ENCODE data around the gene ASTN2. TPM values are rescaled to one million over a fixed set of nuclear protein-coding genes. Genes with fewer than 3 reads are reported as not detected.

The ASTN2 gene
- total and polyA plus RNA-seq, 2 experiments from 2014 or later: 5.8 to 7.5 TPM

GRCh38 chr9:117156771-117157535 is 257.9 kb downstream of the ASTN2 start:
- DNase-seq: no peak
- Histone ChIP-seq H3K4me2 (ENCODE audit: unreplicated experiment) (no peak overlapping the region), H3K4me3 (no peak overlapping the region), H3K9me3 (ENCODE audit: low read depth) (no peaks in the 10 kb centered on the region), H4K20me1 (ENCODE audit: insufficient read depth) (no peaks in the 10 kb centered on the region), H3K27ac (no peak overlapping the region), H3K79me2 (ENCODE audit: insufficient read depth) (no peaks in the 10 kb centered on the region), H3F3A (ENCODE audit: insufficient read depth) (no peaks in the 10 kb centered on the region), H3K36me3 (ENCODE audit: low read depth) (no peaks in the 10 kb centered on the region), H3K27me3 (replicated peaks; ENCODE audit: insufficient read depth) (no peaks in the 10 kb centered on the region), H3K4me1 (ENCODE audit: insufficient read depth) (no peaks in the 10 kb centered on the region), H2AFZ (no peak overlapping the region), H3K9ac (no peak overlapping the region), H3K9me2 (ENCODE audit: insufficient read depth) (no peaks in the 10 kb centered on the region)
- TF ChIP-seq EZH2 (IDR thresholded peaks at IDR 0.05; ENCODE audit: insufficient read depth, poor library complexity, severe bottlenecking) (no peak), EZH2phosphoT487 (IDR thresholded peaks at IDR 0.05; ENCODE audit: insufficient read depth, low read depth) (no peak)
- 70 to 75% methylated on average over 2 of the region's 2 CpGs for WGBS, 2 experiments (ENCODE audit: low coverage in 1 of 2, low lambda C conversion rate in 2 of 2, missing lambda C conversion rate in 2 of 2)
- in situ Hi-C loops (cut with MboI): no loop called here

- in situ Hi-C loops (cut with MboI): no loop called here
- Histone ChIP-seq H3K9me3 (ENCODE audit: low read depth) (no peaks in the 10 kb centered on the region), H3K36me3 (ENCODE audit: low read depth) (no peaks in the 10 kb centered on the region), H2AFZ (no peak overlapping the region), H3K79me2 (ENCODE audit: insufficient read depth) (no peaks in the 10 kb centered on the region), H3K4me1 (ENCODE audit: insufficient read depth) (no peaks in the 10 kb centered on the region), H3K27ac (no peak overlapping the region), H3K9ac (no peak overlapping the region), H3K9me2 (ENCODE audit: insufficient read depth) (no peaks in the 10 kb centered on the region), H3K4me3 (no peak overlapping the region), H3F3A (ENCODE audit: insufficient read depth) (no peaks in the 10 kb centered on the region), H3K27me3 (replicated peaks; ENCODE audit: insufficient read depth) (no peaks in the 10 kb centered on the region), H4K20me1 (ENCODE audit: insufficient read depth) (no peaks in the 10 kb centered on the region), H3K4me2 (ENCODE audit: unreplicated experiment) (no peak overlapping the region)
- no peak for TF ChIP-seq EZH2 (IDR thresholded peaks at IDR 0.05; ENCODE audit: insufficient read depth, poor library complexity, severe bottlenecking)
- TF ChIP-seq EZH2phosphoT487 (IDR thresholded peaks at IDR 0.05; ENCODE audit: insufficient read depth, low read depth): no peak
- DNase-seq: no peak
- 13 to 19% methylated on average over 2 of the region's 2 CpGs for WGBS, 2 experiments (ENCODE audit: low coverage in 1 of 2, low lambda C conversion rate in 2 of 2, missing lambda C conversion rate in 2 of 2)
These were observed 258.6 kb downstream of the ASTN2 start for GRCh38 chr9:117156144-117156688.

- Histone ChIP-seq H3K9me3 (ENCODE audit: low read depth) (no peaks in the 10 kb centered on the region), H3K36me3 (ENCODE audit: low read depth) (no peaks in the 10 kb centered on the region), H2AFZ (no peak overlapping the region), H3K9me2 (ENCODE audit: insufficient read depth) (no peaks in the 10 kb centered on the region), H3F3A (ENCODE audit: insufficient read depth) (no peaks in the 10 kb centered on the region), H3K27ac (no peak overlapping the region), H3K4me3 (no peak overlapping the region), H3K27me3 (replicated peaks; ENCODE audit: insufficient read depth) (no peaks in the 10 kb centered on the region), H3K4me1 (ENCODE audit: insufficient read depth) (no peaks in the 10 kb centered on the region), H3K9ac (no peak overlapping the region), H3K4me2 (ENCODE audit: unreplicated experiment) (no peak overlapping the region), H4K20me1 (ENCODE audit: insufficient read depth) (no peaks in the 10 kb centered on the region), H3K79me2 (ENCODE audit: insufficient read depth) (no peaks in the 10 kb centered on the region)
- TF ChIP-seq EZH2 (IDR thresholded peaks at IDR 0.05; ENCODE audit: insufficient read depth, poor library complexity, severe bottlenecking) (no peak), EZH2phosphoT487 (IDR thresholded peaks at IDR 0.05; ENCODE audit: insufficient read depth, low read depth) (no peak)
- in situ Hi-C loops (cut with MboI): no loop called here
- peak; percentile 42 for DNase-seq
- WGBS, 2 experiments (ENCODE audit: low coverage in 1 of 2, low lambda C conversion rate in 2 of 2, missing lambda C conversion rate in 2 of 2): 0 to 11% methylated on average over 1 of the region's 1 CpG
These were observed 261.8 kb downstream of the ASTN2 start for GRCh38 chr9:117153021-117153420.

- Histone ChIP-seq H3F3A (ENCODE audit: insufficient read depth) (no peaks in the 10 kb centered on the region), H3K9me2 (ENCODE audit: insufficient read depth) (no peaks in the 10 kb centered on the region), H3K4me1 (ENCODE audit: insufficient read depth) (no peaks in the 10 kb centered on the region), H4K20me1 (ENCODE audit: insufficient read depth) (no peaks in the 10 kb centered on the region), H3K4me2 (ENCODE audit: unreplicated experiment) (no peak overlapping the region), H3K79me2 (ENCODE audit: insufficient read depth) (no peaks in the 10 kb centered on the region), H3K9me3 (ENCODE audit: low read depth) (no peaks in the 10 kb centered on the region), H3K27ac (no peak overlapping the region), H3K9ac (no peak overlapping the region), H2AFZ (no peak overlapping the region), H3K27me3 (replicated peaks; ENCODE audit: insufficient read depth) (no peaks in the 10 kb centered on the region), H3K4me3 (no peak overlapping the region), H3K36me3 (ENCODE audit: low read depth) (no peaks in the 10 kb centered on the region)
- in situ Hi-C loops (cut with MboI): no loop called here
- no peak for TF ChIP-seq EZH2 (IDR thresholded peaks at IDR 0.05; ENCODE audit: insufficient read depth, poor library complexity, severe bottlenecking)
- no peak for TF ChIP-seq EZH2phosphoT487 (IDR thresholded peaks at IDR 0.05; ENCODE audit: insufficient read depth, low read depth)
- DNase-seq: no peak
- 2 to 14% methylated on average over 2 of the region's 2 CpGs for WGBS, 2 experiments (ENCODE audit: low coverage in 1 of 2, low lambda C conversion rate in 2 of 2, missing lambda C conversion rate in 2 of 2)
These were observed 263.1 kb downstream of the ASTN2 start for GRCh38 chr9:117151716-117152115.

All from GM23248 (cell line).